OCI-LY7 (cell line): ENCODE data around the gene HCST.

Experiments
- EZH2phosphoT487 ChIP-seq: fragments of 200-600 bp; sonication (generic); IDR thresholded peaks from 2 replicates; pipeline ENCODE4 v1.6.1; 2018; ENCODE audit warnings: low read depth, borderline replicate concordance, mild to moderate bottlenecking, mixed run types, antibody characterized with exemption, low read length, moderate library complexity, mixed read lengths
- TF ChIP-seq, protein P1 (sequence below): fragments of 200-600 bp; sonication (generic); conservative IDR thresholded peaks from 2 replicates; pipeline ENCODE4 v1.5.1; 2014; ENCODE audit warnings: mild to moderate bottlenecking, antibody characterized with exemption, low read length, moderate library complexity, mixed read lengths

DNA sequence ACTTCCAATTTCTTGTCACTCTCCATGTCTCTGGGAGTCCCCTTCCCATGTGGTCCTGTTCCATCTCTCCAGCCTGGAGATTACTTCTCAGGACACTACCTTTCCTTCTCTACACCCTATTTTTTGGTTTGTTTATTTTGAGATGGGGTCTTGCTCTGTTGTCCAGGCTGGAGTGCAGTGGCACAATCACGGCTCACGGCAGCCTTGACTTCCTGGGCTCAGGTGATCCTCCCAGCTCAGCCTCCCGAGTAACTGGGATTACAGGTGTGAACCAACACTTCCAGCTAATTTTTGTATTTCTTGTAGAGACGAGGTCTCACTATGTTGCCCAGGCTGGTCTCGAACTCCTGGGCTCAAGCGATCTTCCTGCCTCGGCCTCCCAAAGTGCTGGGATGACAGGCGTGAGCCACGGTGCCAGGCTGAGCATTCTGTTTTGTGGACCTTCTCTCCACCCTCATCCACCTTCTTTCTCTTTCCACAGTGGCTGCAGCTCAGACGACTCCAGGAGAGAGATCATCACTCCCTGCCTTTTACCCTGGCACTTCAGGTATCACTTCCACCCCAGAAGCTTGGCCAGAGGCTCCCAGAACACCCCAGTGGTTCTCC, 644 bp downstream of the HCST start:
- TF ChIP-seq, protein P1, sequence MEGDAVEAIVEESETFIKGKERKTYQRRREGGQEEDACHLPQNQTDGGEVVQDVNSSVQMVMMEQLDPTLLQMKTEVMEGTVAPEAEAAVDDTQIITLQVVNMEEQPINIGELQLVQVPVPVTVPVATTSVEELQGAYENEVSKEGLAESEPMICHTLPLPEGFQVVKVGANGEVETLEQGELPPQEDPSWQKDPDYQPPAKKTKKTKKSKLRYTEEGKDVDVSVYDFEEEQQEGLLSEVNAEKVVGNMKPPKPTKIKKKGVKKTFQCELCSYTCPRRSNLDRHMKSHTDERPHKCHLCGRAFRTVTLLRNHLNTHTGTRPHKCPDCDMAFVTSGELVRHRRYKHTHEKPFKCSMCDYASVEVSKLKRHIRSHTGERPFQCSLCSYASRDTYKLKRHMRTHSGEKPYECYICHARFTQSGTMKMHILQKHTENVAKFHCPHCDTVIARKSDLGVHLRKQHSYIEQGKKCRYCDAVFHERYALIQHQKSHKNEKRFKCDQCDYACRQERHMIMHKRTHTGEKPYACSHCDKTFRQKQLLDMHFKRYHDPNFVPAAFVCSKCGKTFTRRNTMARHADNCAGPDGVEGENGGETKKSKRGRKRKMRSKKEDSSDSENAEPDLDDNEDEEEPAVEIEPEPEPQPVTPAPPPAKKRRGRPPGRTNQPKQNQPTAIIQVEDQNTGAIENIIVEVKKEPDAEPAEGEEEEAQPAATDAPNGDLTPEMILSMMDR, result no peak
- no peak for TF ChIP-seq EZH2phosphoT487
